ENCODE data around the gene CATSPER4.
"Not testable (repeated sequence)": the region's sequence is repeated elsewhere in the genome, so short reads cannot be mapped to it uniquely, and the experiment has no call there.

The CATSPER4 gene

DNA sequence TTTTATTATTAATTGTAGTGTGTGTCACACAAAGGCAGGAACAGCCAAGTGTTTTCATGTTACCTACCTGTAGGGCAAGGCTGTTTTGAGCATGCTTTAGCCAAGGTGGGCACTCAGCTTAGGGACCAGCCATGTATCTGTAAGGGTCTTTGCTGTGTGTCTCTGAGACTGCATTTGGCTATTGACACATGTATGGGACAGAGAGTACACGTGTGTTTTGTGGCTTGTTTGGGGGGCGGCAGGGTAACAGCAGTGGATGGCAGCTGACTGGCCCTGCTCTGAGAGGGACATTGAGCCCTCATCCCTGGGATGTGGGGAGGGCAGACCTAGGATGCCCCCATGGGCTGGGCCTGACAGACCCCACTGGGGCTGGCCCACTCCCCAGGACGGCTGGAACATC, 6.9 kb downstream of the CATSPER4 start:
- no peak for DNase-seq

DNA sequence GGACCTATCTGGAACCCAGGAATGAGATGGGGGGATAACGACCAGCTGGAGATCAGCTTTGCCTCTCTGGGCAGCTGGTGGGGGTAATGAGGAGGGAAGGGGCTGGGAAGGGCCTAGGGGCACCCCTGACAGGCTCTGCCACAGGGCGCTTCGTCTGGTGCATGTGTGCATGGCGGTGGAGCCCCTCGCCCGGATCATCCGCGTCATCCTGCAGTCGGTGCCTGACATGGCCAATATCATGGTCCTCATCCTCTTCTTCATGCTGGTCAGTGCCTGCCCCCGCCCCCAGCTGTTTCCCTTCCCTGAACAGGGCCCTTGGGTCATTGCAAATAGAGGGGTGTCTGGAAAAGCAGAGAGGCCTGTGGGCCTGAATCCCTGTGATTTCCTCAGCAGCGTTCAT, 7.4 kb downstream of the CATSPER4 start:
- no peak for DNase-seq

DNA sequence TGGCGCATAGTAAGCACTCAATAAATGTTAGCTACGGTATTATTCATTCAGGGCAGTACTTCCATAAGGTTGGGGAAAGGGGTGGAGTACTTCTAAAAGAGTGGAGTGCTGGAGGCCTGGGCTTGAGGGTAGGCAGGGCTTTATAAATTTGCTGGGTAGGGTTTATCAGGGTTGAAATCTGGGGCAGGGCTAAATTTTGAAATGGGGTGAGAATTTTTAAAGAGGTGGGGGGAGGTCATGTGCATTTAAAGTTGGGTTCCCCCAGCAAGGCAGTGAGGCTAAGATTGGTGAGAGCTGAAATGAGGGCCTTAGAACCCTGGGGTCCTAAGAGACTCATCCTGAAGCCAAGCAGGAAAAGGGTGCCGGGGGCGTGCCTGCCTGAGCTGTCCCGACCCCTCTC, 10.0 kb downstream of the CATSPER4 start:
- DNase-seq: no peak

DNA sequence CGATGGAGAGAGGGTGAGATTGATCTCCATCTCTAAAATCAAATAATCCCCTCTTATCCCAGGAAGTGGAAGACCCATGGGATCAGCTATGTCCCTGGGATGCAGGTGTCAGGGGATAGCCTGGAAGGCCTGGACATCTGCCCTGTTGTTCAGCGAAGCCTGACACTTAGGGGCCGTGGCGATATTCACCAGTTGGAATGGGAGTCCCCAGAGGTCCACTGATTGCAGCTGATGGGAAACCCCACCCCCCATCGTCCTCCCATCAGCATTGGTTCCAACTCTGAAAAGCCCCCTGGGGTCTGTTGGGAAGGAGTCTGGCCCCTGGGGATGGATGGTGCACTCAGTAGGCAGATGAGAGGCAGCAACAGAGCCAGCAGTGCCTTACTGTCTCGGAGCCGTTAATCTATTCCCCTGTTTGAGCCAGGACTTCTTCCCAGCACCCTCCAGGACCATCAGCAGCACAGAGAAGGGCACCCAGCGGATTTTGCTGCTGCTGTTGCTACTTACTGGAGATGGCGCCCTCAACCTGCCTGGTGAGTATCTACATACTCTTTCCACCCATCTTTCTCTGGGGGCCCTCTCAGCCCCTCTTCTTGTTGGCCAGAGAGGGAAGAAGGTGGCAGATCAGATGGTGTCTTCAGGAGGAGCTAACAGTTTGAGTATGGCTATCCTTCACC, 13.4 kb downstream of the CATSPER4 start:
- DNase-seq: no peak

DNA sequence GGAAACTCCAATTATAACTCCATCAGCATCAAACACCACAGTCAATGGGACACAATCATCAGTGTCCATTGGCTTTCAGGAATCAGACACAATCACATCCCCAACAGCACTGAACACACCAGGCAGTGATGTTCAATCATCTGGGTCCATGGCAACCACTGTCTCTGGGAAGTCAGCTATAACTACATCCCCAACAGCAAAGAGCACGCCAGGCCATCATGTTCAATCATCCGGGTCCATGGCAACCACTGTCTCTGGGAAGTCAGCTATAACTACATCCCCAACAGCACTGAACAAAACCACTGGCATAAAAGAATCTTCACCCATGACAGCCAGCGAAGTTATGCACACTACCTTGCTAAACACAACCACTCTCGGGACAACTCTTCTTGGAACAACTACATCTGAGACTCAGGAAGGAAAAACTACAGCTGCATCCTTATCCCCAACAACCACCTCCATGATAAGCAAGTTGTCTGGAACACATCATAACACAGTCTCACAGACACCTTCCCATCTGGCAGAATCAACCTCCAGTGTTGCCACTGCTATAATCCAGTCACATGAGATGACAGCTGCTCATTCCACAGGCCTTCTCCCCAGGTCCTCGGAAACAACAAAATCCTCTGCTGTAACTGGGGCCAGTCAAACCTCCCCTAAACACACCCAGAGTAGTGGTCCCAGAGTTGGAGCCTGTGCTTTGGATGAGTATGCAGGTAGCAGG, 19.9 kb downstream of the CATSPER4 start:
- DNase-seq: no peak

DNA sequence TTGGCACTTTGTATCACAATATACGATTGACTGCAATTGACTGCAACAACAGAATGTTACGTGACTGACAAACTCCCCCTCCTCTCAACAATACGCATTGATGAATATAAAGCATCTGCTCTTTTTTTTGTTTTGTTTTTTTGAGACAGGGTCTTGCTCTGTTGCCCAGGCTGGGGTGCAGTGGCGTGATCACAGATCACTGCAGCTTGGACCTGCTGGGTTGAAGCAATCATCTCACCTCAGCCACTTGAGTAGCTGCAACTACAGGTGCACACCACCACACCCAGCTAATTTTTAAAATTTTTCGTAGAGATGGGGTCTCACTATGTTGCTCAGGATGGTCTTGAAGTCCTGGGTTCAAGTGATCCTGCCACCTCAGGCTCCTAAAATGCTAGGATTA, 22.3 kb downstream of the CATSPER4 start:
- no peak for DNase-seq

DNA sequence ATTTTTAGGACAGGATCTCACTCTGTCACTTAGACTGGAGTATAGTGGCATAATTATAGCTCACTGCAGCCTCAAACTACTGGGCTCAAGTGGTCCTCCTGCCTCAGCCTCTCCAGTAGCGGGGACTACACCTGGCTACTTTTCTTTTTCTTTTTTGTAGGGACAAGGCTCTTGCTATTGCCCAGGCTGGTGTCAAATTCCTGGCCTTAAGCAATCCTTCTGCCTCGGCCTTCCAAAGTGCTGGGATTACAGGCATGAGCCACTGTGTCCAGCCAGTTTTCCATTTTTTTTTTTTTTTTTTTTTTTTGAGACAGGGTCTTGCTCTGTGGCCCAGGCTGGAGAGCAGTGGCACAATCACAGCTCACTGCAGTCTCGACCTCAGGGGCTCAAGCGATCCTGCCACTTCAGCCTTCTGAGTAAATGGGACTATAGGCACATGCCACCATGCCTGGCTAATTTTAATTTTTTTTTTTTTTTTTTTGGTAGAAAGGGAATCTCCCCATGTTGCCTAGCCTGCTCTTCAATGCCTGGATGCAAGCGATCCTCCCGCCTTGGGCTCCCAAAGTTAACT, 23.0 kb downstream of the CATSPER4 start:
- DNase-seq: no peak

DNA sequence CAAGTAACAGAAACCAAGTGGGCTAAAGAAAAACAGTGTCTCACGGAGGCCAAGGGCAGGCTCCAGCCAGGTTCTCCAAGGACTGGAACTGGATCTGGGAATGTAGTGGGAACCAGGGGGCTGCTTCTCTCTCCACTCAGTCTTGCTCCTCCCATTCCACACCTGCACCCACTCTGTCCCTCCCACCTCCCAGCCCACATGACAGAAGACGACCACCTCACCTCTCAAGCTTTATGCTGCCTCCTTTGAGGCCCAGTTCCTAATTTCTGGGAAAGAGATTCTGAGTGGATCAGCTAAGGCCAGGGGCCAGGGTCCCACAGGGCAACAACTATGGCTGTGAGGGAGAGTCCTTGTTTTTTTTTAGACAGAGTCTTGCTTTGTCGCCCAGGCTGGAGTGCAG, 24.8 kb downstream of the CATSPER4 start:
- DNase-seq: no peak

DNA sequence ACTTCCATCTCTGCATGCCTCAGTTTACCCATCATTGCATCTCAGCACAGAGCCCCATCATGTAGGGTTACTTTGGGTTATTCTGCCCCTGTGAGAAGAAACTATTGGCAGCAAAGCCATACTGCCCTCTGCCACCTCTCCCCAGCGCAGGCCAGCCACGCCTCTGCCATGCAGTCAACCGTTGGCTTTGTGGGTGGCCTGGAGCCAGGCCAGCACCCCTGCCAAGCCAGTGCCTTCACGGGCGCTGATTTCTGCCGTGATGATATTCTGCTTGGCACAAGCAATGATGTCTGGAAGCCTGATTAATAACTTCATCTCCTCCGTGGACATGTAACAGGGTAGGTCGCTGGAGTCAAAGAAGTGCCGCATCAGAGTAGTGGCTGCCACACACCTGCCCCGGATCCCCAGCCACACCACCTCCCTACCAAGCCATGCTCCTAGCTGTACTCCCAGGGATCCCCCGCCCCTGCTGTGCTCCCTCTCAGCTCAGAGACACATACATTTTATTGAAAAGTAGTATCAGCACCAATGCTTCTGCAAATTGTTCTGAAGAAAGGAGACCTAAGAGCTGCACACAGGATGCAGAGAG, 28.6 kb downstream of the CATSPER4 start:
- DNase-seq: no peak

DNA sequence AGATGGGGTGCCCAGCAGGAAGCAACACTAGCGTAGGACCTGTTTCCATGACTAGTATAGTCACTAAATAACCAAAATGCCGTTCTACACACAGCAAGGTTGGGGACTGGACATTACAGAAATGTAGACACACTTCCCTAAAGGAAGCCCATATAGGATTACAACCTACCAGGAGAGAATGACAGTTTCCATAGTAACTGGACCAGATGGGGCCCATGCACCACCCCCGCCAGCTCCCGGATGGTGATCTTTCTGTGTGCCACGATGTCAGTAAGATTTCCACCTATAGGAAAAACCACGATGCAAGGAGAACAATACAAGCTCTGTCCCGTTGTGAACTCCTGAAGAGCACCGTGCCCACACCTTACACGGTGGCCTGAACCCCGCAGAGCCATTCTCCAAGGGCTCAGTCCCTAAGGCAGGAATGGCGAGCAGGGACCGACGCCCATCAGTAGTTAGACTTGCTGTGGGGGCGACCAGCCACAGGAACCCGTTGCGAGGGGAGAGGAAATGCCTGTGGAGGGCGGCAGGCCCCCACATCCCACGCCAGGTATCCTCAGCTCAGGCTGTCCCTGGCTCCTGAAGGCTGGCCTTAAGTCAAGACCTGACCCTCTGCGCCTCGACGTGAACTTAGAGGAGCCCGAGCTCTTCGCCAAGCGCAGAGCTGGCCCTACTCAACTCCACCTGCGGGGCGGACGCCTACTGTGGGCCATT, 30.0 kb downstream of the CATSPER4 start:
- DNase-seq: no peak

DNA sequence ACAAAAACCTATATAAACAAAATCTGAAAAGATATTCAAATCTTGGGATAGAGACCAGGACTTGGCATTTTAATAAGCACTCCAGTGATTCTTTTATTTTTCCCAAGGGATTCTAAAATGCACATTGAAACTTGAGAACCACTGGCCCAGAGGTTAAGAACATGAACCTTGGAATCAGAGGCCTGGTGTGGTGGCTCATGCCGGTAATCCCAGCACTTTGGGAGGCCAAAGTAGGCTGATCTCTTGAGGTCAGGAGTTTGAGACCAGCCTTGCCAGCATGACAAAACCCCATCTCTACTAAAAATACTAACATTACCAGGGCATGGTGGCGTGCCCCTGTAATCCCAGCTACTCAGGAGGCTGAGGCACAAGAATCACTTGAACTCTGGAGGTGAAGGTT, 30.7 kb downstream of the CATSPER4 start:
- DNase-seq: no peak

DNA sequence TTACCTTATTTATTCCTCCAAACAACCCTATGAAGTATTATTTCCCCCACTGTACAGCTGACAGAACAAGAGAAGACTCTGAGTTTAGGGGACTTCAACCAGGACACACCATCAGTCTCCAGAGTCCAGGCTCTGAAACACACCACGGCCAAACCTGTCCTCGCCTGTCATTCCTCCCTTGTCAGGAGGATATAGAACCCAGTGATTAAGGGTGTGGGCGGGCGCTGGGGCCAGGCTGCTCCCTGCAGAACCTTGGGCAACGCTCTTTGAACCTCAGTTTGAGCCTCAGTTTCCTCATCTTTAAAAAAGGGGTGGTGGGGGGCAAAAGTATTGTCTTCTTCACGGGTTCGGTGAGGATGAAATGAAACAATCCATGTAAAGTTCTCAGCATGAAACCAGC, 34.2 kb downstream of the CATSPER4 start:
- DNase-seq: no peak

DNA sequence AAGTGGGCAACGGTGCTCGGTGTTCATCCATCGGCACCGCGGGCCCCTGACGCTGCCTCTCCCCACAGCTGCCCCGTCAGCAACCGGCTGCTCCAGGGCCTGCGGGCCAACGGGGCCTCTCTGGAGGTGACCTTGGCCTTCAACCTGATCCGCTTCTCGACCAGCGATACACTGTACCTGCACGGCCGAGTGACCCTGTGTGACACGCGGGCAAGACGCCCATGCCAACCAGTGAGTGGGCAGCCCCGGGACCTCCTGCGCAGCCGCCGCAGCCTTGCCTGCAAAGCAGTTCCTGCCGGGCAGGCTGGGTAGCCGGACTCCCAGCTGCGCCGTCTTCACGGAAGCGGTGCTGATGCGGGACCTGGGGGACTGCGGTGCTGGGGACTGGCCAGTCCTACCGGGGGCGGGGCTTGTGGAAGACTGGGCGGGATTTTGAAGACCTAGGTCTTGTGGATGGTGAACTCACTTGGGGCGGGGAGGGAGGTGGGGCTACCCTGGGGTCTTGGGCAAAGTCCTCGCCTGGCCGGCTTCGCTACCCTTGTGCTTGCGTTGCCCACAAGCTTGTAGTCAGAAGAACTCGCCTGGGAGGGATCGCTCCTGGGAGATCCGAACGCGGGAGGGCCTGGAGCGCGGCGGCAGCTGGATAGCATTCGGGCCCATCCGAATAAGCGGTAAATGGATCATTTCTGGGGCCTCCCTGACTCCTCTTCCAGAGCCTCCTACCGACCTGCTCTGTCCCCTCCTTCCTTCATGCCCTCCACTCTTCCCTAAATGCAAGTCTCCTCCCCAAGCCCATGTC, 34.8 kb downstream of the CATSPER4 start:
- no peak for DNase-seq

DNA sequence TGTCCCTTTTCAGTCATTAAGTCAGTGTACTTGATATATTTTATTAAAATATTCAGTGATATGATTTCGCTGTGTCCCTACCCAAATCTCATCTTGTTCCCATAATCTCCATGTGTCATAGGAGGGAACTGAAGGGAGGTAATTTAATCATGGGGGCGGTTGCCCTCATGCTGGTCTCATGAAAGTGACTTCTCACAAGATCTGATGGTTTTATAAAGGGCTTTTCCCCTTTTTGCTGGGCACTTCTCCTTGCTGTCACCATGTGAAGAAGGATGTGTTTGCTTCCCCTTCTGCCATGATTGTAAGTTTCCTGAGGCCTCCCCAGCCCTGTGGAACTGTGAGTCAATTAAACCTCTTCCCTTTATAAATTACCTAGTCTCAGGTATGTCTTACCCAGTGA, 40.3 kb downstream of the CATSPER4 start:
- not testable (repeated sequence) for DNase-seq

DNA sequence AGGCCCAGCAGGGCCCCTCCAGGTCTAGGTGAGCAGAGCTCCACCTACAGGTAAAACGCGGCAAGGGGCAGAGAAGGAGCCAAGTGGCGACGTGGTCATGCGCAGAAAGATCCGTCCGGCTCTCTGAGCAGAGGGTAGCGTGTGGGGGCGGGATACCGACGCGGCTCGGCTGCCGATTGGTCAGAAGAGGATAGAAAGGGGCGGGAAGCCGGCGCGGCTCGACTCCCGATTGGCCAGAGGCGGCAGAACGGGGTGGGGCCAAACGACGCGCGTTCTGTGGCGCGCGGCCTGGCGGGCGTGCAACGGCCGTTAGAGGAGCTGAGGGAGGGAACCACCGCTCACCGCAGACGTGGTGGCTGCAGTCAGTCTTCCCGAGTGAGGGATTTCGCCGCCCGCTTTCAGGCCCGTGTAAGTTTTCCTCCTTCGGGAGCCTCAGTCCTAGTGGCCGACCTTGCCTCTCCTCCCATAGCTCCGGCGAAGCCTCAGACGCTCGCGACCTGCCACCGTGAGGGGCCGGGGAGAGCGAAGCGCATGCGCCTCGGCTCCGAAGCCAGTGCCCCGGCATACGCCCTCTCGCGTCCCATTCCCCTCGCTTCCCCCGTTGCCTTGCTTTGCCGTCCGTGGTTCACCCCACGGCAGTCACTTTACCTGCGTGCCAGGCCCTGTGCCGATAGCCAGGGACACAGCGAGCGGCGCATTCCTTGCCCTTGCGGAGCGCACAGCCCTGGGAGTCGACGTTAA, 43.7 kb downstream of the CATSPER4 start, which contains the start of gene CEP85:
Gene CEP85 (plus strand): TSS at position 298 of the 741 bp plus-strand sequence. CDS start 5,584 bp downstream, outside the sequence.
- peak; percentile 98 for DNase-seq

DNA sequence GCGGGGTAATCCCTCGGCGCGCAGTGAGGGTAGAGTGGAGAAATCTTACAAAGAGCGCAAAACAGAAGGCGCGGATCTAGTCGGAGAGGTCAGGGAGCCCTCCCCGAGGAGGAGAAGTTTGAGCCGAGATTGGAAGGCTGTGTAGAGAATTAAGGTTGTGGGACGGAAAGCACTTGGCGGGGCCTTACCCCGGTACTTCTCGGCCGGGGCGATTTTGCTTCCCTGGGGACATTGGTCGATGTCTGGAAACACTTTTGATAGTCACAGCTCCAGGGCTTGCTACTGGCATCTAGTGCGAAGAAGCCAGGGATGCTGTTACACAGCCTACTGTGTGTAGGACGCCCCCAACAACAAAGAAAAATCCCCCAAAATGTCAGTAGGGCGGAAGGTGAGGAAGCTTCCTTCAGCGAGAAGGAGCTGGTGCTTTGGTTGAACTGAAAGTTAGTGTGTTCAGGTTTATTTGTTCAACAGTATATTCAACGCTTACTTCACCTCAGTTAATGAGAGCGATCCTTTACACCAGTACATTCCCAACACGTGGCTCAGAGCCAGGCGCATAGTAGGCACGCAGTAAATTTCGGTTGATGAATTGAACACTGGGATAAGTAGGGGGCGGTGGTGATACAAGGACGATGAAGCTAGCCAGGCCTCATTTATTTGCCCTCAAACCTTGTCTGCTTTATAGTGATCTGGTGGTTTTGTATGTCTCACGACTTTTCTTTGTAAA, 44.4 kb downstream of the CATSPER4 start:
- DNase-seq: no peak

DNA sequence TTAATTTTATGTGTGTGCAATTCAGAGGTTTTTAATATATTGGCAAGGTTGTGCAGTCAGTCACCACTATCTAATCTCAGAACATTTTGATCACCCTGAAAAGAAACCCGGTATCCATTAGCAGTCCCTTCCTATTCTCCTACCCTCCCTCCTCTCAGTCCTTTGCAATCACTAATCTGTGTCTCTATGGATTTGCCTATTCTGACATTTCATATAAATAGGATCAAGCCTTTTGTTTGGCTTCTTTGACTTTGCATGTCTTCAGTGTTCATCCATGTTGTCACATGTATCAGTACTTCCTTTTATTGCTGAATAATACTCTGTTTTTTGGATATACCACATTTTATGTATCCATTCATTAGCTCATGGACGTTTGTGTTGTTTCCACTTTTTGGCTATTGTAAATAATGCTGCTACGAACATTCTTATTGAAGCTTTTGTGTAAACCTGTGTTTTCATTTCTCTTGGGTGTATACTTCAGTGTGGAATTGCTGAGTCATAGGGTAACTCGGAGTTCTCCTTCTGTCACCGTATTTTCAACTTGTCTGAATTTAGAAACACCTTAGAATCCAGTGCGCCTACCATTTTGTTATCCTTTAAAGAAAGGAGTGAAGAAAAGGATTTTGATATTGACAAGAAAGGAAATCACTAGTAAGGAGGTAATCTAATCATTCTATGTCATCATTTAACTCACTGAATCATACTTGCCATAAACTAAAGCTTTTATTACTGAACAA, 47.0 kb downstream of the CATSPER4 start:
- DNase-seq: no peak

DNA sequence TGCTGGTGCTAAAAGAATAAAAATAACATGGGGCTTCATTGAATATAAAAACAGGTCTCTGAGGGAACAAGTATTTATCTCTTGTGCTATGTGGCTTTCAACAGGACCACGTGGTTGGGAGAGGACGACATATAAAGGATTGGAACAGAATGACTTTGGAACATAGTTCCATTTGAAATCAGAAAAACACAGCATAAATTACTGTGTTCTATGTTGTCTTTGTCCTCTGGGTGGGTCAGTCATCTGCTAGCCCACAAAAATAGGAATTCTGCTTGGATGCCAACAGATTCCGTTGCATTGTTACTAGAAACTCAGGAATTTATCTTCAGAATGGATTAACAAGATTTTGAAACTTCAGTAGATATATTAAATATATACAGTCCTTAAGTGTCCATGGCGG, 49.5 kb downstream of the CATSPER4 start:
- DNase-seq: no peak
